Activated naive CD4-positive, alpha-beta T cell (primary cell): ENCODE data around the gene VCPKMT.
A peak's percentile ranks its signal among the peaks of the same experiment; 100 is the strongest.

Source experiments
- DNase-seq, 4 experiments: peaks; one replicate each; lab custom pipeline; 2025; lab: John Stamatoyannopoulos, UW

The VCPKMT gene

DNA sequence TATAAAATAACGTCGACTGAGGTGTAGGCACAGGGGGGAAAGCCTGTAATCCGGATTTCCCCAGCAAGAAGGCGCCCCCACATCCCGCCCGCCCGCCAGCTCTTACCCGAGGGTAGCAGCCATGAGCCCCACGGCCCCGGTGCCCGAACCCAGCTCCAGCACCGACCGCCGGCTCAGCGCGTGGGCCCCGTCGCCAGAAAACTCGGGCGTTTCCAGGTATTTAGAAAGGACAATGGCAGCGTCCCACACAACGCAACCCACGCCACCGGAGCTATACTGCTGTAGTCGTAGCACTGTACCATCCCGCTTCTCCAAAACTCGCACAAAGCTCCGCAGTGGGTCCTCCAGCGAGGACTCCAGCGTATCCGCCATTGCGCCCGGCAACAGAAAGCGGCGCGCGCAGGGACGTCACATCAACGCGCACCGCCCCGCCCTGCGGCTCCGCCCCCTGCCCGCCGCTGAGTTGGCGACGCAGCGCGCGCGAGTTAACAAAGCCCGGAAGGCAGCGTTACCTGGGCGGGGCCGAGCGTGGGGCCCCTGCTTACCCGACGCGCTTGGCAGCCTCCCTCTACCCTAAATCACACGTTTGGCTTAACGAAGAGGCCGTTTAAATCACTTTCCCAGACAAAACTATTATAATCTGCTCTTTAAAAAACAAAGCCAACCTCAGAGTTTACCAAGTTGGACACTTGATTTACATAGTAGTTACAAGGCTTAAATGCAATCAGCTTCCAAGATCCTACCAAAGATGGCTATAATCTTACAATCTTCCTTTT is at the start of gene VCPKMT:
VCPKMT (minus strand) TSS at position 392 of the 776 bp plus-strand sequence; CDS start at position 372, 20 bp downstream.
- peak; percentile 87 to 97 (median 92) for DNase-seq

DNA sequence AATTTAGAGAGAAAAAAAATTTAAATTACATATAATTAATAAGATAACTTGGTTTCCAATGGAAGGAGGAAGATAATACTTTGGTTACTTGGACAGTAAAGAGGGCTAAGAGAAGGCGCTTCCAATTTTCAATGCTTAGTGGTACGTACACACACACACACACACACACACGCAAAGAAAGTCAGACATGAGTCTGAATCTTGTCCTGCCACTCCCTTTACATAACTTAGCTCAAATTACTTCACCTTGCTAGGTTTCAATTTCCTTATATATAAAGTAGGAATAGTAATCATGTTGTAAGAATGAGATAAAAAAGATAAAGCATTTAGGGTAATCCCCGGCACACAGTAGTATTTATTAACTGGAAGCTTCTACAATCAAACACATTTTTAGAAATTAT is 39.7 kb upstream of the VCPKMT start:
- no peak for DNase-seq

DNA sequence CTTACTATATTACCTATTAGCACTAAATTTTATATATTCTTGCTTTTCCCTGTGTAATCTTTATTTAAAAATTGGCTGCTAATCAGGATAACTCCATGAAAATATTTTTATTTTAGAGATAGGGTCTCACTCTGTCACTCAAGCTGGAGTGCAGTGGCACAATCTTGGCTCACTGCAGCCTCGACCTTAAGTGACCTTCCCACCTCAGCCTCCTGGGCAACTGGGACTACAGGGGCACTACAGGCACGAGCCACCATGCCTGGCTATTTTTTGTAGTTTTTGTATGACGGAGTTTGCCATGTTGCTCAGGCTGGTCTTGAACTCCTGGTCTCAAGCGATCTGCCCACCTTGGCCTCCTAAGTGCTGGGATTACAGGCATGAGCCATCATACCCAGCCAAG is 32.4 kb upstream of the VCPKMT start:
- DNase-seq, result no peak

DNA sequence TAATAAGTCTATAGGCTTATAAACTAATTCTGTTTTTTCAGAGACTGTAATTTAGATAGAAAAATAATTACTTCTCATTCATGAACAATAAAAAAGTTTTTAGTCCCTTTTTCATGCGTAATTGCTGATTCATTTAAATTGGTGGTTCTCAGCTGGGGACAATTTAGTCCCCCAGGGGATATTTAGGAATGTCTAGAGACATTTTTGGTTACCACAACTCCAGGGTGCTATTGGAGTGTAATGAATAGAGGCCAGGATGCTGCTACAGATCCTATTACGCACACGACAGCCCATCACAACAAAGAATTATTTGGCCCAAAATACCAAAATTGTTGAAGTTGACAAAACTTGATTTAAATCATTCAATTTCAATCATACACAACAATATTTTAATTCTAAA is 22.8 kb upstream of the VCPKMT start:
- DNase-seq, result no peak

DNA sequence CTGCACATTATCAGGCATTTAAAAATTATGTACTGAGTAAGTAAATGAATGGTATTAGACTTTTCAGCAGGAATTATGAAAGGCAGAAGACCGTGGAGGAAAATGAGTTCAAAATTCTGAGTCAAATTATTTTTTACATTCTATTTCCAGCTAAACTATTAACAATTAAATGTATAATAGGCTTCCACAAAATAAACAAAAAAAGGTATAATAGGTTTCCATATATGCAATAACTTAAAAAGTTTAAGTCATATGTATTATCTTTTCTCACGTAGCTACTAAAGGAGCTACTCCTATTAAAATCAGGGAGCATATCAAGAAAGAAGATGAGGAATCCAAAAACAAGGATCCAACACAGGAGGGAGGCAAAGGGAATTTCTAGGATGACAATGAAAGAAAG is 11.4 kb upstream of the VCPKMT start:
- no peak for DNase-seq

DNA sequence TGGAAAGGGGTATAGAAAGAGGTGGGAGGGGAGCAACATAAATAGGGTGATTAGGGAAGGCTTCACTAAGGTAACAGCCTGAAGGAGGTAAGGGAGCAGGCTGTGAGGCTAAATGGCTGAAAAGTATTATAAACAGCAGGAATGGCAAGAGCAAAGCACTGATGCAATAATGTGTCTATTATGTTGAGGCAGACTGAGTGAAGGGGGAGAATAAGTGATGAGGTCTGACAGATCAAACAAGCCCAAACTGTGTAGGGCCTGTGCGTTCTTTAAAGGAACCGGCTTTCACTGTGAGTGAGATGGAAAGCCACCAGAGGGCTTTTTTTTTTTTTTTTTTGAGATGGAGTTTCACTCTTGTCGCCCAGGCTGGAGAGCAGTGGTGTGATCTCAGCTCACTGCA is 6.7 kb upstream of the VCPKMT start:
- no peak for DNase-seq

DNA sequence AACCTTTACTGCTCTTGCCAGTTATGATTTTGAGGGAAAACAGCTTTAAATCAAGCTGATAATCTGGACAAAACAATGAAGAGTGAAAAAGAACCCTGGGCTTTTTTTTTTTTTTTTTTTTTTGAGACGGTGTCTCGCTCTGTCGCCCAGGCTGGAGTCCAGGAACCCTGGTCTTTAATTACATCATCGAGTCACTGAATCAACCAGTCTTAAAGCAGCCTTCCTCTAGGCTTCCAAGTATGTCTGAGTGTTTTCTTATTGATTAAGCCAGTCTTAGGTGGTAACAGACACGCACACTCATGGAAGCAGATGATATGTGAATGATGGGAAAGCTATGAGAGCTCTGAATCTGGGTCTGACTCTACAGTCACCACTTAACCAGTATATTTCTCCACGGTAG is 5.9 kb upstream of the VCPKMT start:
- DNase-seq, result no peak

DNA sequence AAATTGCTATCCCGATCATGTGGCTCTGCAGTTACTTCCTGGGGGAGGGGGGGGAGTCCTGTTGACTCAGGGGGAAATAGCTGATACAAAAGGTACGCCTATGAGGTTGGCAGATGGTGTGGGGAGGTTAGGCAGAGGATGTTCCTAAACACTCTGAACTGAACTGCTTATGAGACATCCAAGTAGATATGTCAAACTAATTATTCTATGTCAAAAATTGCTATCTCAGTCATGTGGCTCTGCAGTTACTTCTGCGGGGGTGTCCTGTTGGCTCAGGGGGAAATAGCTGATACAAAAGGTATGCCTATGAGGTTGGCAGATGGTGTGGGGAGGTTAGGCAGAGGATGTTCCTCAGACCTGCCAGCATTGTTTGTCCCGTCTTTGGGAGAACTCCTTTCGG is 5.1 kb upstream of the VCPKMT start:
- no peak for DNase-seq

DNA sequence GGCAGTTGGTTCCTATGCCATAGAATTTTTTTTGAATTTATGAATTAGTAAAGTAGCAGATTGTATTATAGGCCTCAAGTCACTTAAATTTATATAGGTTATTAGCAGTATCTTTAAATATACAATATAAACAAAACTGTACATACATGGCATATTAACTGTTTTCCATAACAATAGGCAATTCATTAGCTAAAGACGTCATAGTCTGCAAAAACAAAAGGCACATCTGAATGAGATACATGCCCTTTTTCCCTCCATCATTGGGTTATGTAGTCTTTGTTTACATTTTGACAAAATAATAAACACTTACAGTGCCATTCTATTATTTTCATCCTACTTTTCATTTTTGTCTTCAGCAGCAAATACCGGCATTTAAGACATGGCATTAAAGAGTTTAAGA is 1.1 kb upstream of the VCPKMT start:
- no peak for DNase-seq

DNA sequence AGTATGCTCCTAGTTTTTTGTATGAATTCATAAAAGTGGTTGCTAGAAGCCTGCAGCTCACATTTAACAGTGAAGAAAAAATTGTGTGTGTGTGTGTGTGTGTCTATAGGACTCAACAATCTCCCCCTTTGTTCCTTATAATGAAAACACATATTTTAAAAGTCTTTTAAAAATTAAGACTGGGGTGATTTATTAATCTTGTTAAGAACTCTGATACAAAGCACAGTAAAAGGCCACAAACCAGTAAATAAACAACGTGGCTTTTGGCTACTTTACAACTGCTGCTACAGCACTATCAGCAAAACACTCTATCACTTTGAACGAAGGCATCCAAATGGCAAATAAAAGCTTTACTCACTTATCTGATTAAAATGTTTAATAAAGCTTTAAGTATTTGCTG is 594 bp upstream of the VCPKMT start:
- no peak for DNase-seq

DNA sequence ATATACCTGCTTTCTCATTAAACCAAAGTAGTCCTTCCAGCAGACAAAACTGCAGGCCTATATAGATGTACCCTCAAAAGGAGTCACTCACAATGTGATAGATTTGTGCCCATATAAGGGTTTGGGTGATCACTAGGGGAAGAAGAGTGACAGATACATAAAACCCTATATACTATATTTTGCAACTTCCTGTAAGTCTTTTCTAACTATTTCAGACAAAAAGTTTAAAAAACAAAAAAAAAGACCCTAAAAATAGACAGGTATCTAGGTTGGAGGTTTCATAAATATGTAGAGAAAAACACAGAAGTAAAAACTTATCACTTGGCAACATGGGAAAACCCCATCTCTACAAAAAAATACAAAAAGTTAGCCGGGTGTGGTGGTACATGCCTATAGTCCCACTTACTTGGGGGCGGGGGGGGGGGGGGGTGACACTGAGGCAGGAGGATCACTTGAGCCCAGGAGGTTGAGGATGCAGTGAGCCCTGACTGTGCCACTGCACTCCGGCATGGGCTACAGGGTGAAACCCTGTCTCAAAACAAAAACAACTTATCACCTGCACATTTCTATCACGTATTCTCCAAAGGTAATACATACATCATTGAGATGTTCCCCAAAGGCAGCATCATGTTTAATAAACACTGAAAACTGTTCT is 2.9 kb downstream of the VCPKMT start:
- no peak for DNase-seq

DNA sequence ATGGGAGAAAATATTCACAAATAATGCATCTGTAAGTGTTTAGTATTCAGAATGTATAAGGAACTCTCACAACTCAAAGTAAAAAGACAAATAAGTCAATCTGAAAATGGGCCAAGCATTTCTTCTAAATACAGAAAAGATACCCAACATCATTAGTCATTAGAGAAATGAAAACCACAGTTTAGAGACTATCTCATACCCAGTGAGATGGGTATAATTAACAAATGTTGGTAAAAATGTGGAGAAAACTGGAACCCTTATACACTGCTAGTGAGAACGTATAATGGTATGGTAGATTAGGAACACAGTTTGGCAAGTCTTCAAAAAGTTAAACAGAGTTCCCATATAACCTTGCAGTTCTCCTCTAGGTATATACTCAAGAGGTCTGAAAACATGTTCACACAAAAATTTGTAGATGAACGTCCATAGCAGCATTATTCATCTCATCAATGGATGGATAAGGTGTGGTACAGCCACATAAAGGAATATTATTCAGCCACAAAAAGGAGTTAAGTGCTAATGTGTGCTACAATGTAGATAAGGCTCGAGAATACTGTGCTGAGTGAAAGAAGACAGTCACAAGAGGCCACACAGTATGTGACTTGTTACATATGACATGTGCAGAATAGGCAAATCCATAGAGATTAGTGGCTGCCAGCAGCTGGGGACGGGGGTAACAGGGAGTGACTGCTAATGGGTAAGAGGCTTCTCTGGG is 5.9 kb downstream of the VCPKMT start:
- DNase-seq, result no peak

DNA sequence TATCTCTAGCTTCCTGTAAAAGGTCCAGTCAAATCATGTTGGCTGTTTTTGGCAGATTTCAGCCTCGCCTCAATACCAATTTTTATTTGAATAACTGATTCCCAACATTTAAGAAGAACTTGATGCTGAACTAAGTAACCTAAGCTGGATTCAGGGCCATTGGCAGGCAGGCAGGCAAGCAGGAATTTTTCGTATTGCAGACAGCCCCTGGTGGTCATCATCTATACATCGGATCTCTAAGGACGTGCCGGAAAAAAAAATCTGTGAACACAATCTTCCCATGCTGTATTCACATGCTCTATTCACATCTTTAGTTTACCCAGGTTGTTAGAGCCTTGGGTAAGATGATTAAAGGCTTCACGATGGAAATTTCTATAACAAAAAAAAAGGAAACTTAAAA is 7.0 kb downstream of the VCPKMT start:
- DNase-seq, result no peak

DNA sequence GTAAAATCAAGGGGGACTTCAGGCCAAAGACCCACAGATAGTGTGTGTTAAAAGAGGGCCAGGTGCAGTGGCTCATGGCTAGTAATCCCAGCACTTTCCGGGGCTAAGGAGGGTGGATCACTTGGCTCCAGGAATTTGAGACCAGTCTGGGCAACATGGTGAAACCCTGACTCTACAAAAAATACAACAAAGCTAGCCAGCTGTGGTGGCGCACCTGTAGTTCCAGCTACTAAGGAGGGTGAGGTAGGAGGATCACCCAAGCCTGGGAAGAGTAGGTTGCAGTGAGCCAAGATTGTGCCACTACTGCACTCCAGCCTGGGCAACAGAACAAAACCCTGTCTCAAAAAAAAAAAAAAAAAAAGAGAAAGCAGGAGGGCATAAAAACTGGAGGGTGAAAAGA is 8.5 kb downstream of the VCPKMT start:
- DNase-seq, result no peak

DNA sequence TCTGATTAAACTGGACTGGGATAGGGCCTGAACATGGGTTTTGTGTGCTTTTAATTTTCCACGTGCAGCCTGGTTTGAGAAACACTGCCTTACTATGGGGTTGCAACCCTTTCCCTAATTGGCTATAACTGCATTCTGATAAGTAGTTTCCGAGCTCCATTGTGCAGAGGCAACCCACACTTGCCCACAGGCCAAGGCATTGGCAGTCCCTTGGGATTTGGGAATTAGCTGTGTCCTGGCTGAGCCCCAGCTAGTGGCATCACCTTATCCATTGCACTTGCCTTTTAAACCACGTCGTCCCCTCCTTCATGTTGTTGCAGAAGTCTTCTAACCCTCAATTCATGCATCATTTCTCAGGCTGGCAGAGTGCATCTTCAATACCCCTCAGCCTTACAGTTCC is 10.2 kb downstream of the VCPKMT start:
- DNase-seq, result no peak

DNA sequence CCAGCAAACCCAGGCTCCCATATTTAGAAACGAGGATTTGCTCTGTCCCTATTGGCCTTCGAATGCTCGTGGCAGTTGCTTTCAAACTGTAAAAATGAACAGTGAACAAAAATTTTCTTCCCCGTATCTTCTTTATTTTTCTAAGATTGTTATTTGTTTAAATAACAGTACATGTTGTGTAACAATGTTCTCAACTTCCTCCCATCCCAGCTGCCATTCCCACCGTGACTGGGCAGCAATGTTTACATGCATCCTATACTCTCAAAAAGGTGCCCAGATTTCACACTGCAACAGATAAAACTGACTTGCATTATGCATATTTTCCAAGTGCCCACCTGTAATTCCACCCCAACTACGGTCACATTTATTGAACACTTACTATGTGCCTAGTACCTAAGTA is 12.8 kb downstream of the VCPKMT start:
- DNase-seq, result no peak

DNA sequence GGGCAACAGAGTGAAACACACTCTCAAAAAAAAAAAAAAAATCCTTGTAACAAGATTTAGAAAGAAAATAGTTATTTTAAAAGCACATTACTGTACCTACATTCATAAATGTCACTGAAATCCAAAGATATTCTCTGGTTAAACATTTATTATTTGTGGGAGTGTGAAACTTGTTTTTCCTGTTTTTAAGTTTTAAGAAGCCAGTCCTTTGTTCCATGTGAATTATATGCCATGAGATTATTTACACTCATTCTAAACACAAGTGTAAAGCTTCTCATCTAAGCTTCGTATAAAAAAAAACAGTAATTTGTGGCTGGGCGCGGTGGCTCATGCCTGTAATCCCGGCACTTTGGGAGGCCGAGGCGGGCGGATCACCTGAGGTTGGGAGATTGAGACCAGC is 15.0 kb downstream of the VCPKMT start:
- DNase-seq, result no peak

DNA sequence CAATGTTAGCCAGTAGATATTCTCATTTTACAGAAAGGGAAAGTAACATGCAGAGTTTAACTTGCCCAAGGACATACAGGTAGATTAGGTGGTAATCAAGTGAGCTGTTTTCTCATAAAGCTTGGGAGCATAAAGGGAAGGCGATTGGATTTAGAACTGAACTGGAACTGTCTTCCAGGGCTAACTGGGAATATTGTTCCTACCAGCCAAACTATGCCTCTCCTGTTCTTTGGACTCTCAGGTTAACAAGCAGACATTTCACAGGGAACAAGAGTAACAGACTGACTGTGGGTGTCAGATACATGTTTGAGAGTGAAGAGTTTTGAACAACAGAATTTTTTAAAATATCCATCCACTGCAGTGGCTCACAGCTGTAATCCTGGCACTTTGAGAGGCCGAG is 15.6 kb downstream of the VCPKMT start:
- DNase-seq, result no peak

DNA sequence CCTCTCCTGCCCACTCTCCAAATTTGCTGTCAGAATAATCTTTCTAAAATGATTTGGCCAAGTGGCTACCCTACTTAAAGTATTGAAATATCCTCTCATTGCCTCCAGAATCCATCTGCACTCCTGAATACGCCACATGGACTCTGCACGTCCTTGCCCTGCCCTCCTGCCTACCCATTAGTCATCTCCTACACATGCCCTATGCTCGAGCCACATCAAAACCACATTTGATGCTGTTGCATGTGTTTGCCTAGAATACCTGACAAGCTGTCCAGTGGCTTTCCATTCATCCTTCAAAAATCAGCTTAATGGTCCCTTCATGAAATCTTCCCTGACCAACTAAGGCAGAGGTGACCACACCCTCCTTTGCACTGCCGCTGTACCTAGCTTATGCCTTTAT is 17.0 kb downstream of the VCPKMT start:
- DNase-seq, result no peak

DNA sequence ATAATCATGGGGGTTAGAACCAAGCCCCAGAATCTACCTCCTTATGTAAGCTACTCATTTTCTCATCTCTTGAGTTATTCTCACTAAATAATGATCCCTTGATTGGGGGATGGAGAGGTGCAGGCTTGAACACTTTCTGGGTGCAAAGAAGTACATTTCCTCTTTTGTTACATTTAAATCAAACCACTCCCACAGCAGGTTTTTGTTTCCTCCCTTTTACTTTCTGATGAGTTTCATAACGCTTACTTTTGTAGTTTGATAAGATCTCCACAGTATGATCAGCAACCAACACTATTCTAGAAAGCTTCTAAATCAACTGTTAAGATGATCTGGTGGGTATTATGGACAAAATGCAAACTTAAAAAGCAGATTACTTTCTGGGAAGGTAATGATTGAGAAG is 20.5 kb downstream of the VCPKMT start:
- DNase-seq, result no peak

DNA sequence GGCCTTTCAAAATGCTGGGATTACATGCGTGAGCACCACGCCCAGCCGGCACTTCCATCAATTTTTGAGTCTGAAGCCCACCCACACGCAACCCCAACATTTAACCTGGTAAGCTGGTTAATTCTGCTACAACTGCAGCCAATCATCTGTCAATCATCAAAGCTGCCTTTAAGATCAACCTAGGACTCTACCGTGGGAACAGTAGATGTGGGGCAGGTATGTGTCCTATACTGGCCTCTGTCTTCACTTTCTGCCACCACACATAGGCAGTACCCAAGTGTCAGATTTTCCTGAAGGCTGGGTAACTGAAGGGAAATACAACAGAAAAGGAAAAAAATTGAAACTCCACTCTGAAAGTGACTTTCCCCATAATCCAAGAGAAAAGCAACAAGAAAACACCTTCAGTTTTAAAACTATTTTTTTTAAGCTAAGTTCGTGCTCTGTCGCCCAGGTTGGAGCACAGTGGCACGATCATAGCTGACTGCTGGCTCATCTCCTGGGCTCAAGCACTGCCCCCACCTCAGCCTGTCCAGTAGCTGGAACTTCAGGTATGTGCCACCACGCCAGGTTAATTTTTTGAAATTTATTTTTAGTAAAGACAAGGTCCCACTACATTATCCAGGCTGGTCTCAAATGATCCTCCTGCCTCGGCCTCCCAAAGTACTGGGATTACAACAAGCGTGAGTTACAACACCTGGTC is 22.2 kb downstream of the VCPKMT start:
- no peak for DNase-seq

DNA sequence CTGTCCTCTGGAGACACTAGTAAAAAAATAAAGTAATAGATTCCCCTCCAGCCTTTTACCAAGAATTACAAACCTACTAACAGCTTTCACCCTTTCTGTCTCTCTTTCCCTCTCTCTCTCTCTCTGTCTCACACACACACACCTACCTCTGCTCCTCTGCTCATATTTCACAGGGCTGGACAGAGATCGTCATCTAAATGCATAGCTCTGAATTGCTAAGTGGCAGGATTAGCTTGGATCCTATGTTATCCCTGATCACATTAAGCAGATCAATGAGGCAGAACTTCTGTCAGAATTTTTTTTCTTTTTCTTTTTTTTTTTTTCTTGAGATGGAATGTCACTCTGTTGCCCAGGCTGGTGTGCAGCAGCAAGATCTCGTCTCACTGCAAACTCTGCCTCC is 22.9 kb downstream of the VCPKMT start:
- no peak for DNase-seq
